Measurements from ENCODE around the gene ITGA1.

Gene ITGA1

DNA sequence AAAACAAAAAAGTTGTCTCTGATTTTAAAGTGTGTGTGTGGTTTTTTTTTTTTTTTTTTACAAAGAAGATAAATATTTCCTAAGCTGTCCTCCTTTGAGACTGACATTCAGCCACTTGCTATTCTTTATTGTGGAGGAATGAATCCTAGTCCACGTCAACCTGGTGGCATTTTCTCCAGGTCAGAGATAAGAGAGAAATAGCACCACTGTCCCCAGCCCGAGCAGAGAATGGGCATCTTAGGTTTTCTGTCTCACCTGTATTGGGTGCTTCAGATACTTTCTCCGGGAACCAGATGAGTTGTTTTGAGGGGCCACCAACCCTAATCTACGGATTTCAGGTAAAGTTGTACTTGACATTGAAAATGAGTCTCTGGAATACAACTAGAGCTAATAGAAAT, 202.8 kb downstream of the ITGA1 start:
- TF ChIP-seq, protein P1, sequence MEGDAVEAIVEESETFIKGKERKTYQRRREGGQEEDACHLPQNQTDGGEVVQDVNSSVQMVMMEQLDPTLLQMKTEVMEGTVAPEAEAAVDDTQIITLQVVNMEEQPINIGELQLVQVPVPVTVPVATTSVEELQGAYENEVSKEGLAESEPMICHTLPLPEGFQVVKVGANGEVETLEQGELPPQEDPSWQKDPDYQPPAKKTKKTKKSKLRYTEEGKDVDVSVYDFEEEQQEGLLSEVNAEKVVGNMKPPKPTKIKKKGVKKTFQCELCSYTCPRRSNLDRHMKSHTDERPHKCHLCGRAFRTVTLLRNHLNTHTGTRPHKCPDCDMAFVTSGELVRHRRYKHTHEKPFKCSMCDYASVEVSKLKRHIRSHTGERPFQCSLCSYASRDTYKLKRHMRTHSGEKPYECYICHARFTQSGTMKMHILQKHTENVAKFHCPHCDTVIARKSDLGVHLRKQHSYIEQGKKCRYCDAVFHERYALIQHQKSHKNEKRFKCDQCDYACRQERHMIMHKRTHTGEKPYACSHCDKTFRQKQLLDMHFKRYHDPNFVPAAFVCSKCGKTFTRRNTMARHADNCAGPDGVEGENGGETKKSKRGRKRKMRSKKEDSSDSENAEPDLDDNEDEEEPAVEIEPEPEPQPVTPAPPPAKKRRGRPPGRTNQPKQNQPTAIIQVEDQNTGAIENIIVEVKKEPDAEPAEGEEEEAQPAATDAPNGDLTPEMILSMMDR (IDR thresholded peaks at IDR 0.05; ENCODE audit: low read depth, low read length) = no peak
- DNase-seq (ENCODE audit: extremely low read depth, low read depth) = no peak

DNA sequence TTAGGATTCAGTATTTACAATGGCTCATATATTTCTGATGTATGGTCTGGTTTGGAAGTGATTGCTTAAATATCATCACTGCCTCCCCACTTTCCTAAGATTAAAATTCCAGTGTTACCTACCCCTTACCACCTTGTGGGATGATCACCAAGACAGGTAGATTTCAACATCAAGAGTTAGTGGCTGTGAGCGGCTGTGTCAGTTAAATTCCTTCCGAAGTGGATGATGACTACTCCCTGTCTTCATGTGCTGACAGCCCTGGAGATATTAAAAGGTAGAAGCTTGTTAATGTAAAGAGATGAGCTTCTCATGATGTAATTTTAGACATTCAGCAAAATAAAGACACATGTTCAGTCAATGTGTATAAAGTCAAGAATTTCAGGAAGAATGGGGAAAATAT, 205.7 kb downstream of the ITGA1 start:
- DNase-seq (ENCODE audit: extremely low read depth, low read depth) = no peak
- TF ChIP-seq, protein P1 (IDR thresholded peaks at IDR 0.05; ENCODE audit: low read depth, low read length) = no peak

DNA sequence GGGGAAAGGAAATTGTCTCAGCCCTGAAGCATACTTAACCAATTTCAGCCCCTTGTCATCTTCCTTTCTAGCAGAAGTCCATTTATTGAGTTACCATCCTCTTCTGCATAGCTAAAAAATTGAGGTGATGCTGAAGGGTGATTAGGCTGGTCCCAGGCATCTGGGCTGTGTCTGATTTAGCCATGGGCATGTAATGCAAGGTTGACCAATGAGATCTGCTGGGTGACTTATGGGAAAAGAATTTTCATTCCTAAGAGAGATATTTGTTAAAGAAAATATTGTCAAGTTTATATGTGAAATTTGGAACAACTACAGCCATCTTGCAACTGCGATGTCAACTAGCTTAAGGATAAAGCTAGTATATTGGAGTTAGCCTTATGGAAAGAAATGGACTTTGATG, 206.6 kb downstream of the ITGA1 start:
- TF ChIP-seq, protein P1 (IDR thresholded peaks at IDR 0.05; ENCODE audit: low read depth, low read length) = no peak
- no peak for DNase-seq (ENCODE audit: extremely low read depth, low read depth)

DNA sequence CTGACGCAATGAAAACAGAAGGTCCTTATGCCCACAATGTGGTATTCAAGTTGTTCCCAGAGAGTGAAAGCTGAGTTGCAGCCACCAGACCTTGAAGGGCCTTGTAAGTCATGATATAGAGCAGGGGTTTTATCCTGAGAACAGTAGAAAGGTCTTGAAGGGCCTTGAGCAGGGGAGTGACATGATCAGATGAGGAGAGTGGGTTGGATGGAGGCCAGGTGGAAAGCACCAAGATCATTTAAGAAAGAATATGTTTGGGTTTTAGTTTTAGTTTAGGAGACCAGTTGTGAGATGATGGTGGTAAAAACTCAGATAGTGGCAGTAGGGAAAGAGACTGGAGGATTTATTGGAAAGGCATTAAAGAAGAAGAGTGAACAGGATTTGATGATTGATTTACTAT, 207.4 kb downstream of the ITGA1 start:
- TF ChIP-seq, protein P1 (IDR thresholded peaks at IDR 0.05; ENCODE audit: low read depth, low read length) = no peak
- DNase-seq (ENCODE audit: extremely low read depth, low read depth) = no peak

DNA sequence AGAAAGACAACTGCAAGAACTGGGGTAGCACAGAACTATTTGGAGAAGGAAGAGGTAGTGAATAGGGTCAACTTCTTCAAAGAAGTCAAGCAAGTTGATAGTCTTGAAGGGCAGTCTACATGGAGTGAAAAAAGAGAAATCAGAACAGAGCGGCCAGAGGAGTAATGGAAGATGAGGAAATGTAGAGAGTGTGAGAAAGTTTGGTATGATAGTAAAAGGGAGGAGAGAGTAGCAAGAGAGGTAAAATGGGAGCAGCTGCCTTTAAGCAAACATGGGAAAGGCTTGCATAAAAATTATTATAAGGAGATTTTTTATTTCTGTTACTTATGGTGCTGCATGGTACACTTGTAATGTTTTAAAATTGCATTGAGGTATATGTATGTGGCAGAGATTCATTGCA, 208.2 kb downstream of the ITGA1 start:
- TF ChIP-seq, protein P1 (IDR thresholded peaks at IDR 0.05; ENCODE audit: low read depth, low read length) = no peak
- DNase-seq (ENCODE audit: extremely low read depth, low read depth) = no peak

DNA sequence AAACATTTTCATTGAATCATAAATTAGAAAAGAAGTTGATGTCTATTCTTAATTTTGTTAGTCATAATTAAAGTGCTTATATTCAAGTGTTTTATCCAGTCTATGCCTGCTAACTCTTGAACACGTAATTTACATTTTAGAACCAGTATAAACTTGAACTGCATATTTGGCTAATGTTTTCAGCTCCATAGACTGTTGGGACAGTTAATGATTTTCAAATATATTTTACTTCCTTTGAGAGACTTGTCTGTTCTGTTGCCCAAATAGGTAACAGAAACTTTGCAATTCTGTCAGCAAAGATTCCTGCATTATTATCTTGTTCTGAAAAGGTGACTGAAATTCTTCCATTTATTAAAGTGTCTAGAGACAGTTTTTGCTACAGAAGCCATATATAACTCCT, 209.3 kb downstream of the ITGA1 start:
- no peak for DNase-seq (ENCODE audit: extremely low read depth, low read depth)

DNA sequence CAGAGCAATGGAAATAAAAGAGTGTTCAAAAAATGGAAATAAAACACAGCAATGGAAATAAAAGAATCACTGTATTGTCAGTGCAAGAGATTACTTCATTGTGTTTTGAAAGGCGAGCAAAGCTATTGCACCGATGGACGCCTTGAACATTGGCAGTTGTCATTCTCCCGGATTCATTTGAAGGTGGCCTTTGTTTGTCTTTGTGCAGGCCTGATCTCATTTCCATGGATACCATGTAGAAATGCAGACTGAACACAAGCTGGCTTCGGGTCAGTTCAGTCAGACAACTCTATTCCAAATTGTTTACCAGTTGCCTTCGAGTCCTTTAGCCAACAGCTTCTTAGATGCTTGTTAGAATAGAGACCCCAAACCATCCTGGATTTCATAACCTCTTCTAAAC, 209.7 kb downstream of the ITGA1 start:
- DNase-seq (ENCODE audit: extremely low read depth, low read depth) = no peak
- TF ChIP-seq, protein P1 (IDR thresholded peaks at IDR 0.05; ENCODE audit: low read depth, low read length) = no peak

More for the DNA sequence above, 209.3 kb downstream of the ITGA1 start:
- TF ChIP-seq, protein P1 (IDR thresholded peaks at IDR 0.05; ENCODE audit: low read depth, low read length) = no peak

All from AG09319 (cell line).